Body of pancreas (tissue), 4 donors: ENCODE results near the gene KIF3A. TPM values are rescaled to one million over a fixed set of nuclear protein-coding genes. Genes with fewer than 3 reads are reported as not detected.

Experiments
- ATAC-seq: fragments of 150-250 bp; one replicate; pipeline ENCODE4 v1.9.1; 2016
- DNase-seq, 4 donors: peaks; one replicate each; pipeline ENCODE4 v3.0.0-alpha.2; 2019
- H3K27ac ChIP-seq, 4 donors: fragments of 200-600 bp; sonication (generic); 1 replicate in 3 of 4; 2 replicates in 1 of 4; pipeline versions ENCODE4 v1.5.1 to v1.6.1; 2016 to 2019; ENCODE audit warnings: mild to moderate bottlenecking in 1 of 4, mixed read lengths in 1 of 4, moderate library complexity in 1 of 4
- H3K27me3 ChIP-seq, 2 donors: fragments of 200-600 bp; sonication (generic); one replicate each; pipeline ENCODE4 v1.6.0; 2016; ENCODE audit warnings: mild to moderate bottlenecking in 1 of 2
- H3K36me3 ChIP-seq, 2 donors: fragments of 200-600 bp; sonication (generic); replicated peaks in 1 of 2; 2 replicates each; pipeline ENCODE4 v1.5.1; 2016; ENCODE audit warnings: low read depth in 2 of 2; ENCODE audit not compliant: insufficient read depth in 1 of 2
- H3K4me1 ChIP-seq: fragments of 200-600 bp; sonication (generic); one replicate; pipeline ENCODE4 v1.6.0; 2016
- H3K4me3 ChIP-seq, 2 donors: fragments of 200-600 bp; sonication (generic); 1 replicate in 1 of 2; 2 replicates in 1 of 2; pipeline ENCODE4 v1.5.1; 2016 to 2019
- H3K9me3 ChIP-seq, 3 donors: fragments of 200-600 bp; sonication (generic); 1 replicate in 2 of 3; 2 replicates in 1 of 3; pipeline ENCODE4 v1.5.1; 2016
- CTCF ChIP-seq, 7 experiments: fragments of 450-650 bp in 4 of 7; fragments of 200-600 bp in 3 of 7; sonication (generic) in 3 of 7; IDR thresholded peaks; one replicate each; pipeline ENCODE4 v1.5.1; 2016 to 2019; ENCODE audit warnings: antibody characterized with exemption in 7 of 7
- POLR2A ChIP-seq, 3 donors: fragments of 450-650 bp; IDR thresholded peaks; one replicate each; pipeline ENCODE4 v1.6.1; 2016; ENCODE audit warnings: antibody characterized with exemption in 3 of 3, mild to moderate bottlenecking in 2 of 3
- WGBS, 2 donors: methylation state at CpG; one replicate each; pipeline ENCODE4 v1.1.5; 2017; 5-methylcytosine and 5-hydroxymethylcytosine counted together
- intact Hi-C: fragments of 100-400 bp; cut with DNase I; formaldehyde crosslinking; loops from one replicate; pipeline ENCODE4 v1.15.1; 2023
- total RNA-seq, 2 donors: library from RNA; depleted of rRNA; stranded (reverse); fragments of >200 nt; gene quantifications; one replicate each; pipeline ENCODE4 v1.1.0, GENCODE V29; 2016

The KIF3A gene
- total RNA-seq: 1 to 10 TPM; 5.9 to 8.8 TPM

DNA sequence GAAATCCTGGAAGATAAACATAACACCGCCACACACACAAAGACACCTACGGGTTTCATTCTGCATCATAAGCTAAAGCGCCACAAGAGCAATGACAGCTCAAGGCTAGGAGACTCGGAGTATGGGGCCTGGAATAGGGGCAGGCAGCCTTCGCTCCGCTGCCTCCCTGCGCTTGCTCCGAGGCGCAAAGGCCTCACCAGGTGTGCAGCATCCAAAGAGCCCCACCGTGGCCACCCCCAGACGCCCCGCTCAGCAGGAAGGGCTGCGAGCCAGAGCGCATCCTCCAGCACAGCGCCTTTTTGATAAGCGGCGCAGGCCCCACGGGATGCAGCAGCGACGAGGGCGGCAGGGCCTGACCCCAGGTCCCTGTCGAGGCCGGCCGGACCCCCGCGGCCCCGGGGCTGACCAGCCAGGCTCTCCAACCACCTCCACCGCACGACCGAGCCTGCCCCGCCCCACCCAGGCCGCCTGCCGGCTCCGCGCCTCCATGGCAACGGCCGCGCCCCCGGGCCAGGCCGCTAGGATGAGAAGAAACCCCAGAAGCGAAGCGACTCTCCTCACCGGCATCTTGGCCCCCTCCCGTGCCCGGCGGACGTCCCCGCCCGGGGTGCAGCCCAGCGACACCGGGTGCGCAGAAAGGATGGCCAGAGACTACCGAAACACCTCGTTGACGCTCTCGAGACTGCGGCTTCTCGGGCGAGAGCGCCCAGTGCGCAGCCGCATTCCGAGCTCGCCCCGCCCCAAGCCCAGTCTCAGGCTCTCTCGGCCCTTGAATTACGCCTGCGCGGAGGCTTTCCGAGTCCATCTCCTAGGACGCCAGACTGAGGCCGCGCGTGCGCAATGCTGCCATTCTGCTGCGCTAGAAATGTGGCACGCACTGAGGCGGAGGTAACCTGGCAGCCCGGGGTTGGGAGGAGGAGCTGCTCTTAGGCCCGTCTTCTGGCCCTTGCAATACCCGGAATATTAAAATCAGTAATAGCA, at the start of gene KIF3A:
KIF3A (minus strand) TSS at position 694 of the 981 bp plus-strand sequence; CDS start at position 567, 127 bp downstream.
- TF ChIP-seq POLR2A (IDR thresholded peaks at IDR 0.05): peak in 2 of 3 donors; percentile 58 to 59
- peak in 4 of 7 experiments; percentile 38 to 49 (median 43) for TF ChIP-seq CTCF (IDR thresholded peaks at IDR 0.05)
- H3K4me1 ChIP-seq: peaks cover 13% of the 10 kb centered on the region
- ATAC-seq (peak; percentile 99), DNase-seq (peak; percentile 98 to 100 (median 98))
- peak within 1 kb of the TSS; percentile 78 to 99 for H3K4me3 ChIP-seq
- H3K27ac ChIP-seq: peak within 1 kb of the TSS; percentile 4 to 75 (median 54)
- intact Hi-C loops: no loop called here
- H3K36me3 ChIP-seq: no peaks in the 10 kb centered on the region
- no peaks in the 10 kb centered on the region for H3K9me3 ChIP-seq
- 1% methylated on average over 13 to 81 of the region's 81 CpGs for WGBS, 2 donors
- no peaks in the 10 kb centered on the region for H3K27me3 ChIP-seq

GRCh38 chr5:132787076-132787475, 49.7 kb upstream of the KIF3A start:
- no peak for ATAC-seq
- no peak for DNase-seq
- TF ChIP-seq CTCF (IDR thresholded peaks at IDR 0.05) (no peak), POLR2A (IDR thresholded peaks at IDR 0.05) (no peak)
- no peak overlapping the region for H3K27ac ChIP-seq
- H3K27me3 ChIP-seq: no peaks in the 10 kb centered on the region
- H3K4me3 ChIP-seq: no peak overlapping the region
- no peaks in the 10 kb centered on the region for H3K4me1 ChIP-seq
- no peaks in the 10 kb centered on the region for H3K9me3 ChIP-seq
- intact Hi-C loops: no loop called here
- 94 to 97% methylated on average over 1 of the region's 1 CpG for WGBS, 2 donors
- H3K36me3 ChIP-seq: no peaks in the 10 kb centered on the region

DNA sequence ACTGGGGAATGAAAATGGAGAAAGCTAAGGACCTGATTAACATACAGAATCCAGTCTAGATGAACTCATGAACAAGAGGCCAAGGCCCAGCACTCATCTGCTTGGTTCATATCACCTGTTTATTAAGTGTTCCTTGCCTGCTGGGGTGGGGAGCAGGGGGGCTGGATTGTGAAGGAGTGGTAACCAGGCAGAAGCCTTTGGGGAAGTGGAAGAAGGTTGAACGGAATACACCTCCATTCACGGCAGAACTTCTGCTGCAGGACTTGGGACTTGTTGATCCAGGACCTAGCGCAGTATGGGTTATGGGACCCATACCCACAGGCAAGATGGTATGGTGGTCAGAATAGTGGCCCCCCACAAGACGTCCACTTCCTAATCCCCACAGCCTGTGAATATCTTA, 48.5 kb upstream of the KIF3A start:
- WGBS, 2 donors: 88 to 90% methylated on average over 4 of the region's 4 CpGs
- no peak overlapping the region for H3K27ac ChIP-seq
- no peaks in the 10 kb centered on the region for H3K27me3 ChIP-seq
- H3K4me1 ChIP-seq: no peaks in the 10 kb centered on the region
- H3K36me3 ChIP-seq: no peaks in the 10 kb centered on the region
- no peak overlapping the region for H3K4me3 ChIP-seq
- ATAC-seq (no peak), DNase-seq (no peak)
- no peaks in the 10 kb centered on the region for H3K9me3 ChIP-seq
- TF ChIP-seq CTCF (IDR thresholded peaks at IDR 0.05): no peak
- TF ChIP-seq POLR2A (IDR thresholded peaks at IDR 0.05): no peak
- intact Hi-C loops: no loop called here

DNA sequence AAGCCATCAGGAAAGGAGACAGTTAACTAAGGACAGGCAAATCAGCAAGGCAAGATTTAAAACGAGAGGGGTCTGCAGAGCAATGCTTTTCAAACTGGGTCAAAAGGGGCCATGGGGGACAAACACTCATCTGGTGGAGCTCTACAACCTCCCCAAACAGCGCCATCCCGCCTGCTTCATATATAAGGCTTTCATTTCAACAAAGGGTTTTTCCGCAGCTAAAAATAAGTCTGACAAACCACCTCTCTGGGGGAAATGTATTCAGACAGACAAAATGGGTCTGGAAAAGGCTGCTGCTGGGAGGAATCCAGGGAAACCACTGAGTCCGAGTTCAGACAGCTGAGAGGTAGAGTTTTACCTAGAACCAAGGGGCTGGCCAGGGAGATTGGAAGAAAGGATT, 48.0 kb upstream of the KIF3A start:
- no peak overlapping the region for H3K27ac ChIP-seq
- no peaks in the 10 kb centered on the region for H3K4me1 ChIP-seq
- ATAC-seq (no peak), DNase-seq (no peak)
- no peaks in the 10 kb centered on the region for H3K9me3 ChIP-seq
- no peak overlapping the region for H3K4me3 ChIP-seq
- no peaks in the 10 kb centered on the region for H3K27me3 ChIP-seq
- H3K36me3 ChIP-seq: no peaks in the 10 kb centered on the region
- 77 to 78% methylated on average over 5 of the region's 5 CpGs for WGBS, 2 donors
- intact Hi-C loops: no loop called here
- TF ChIP-seq POLR2A (IDR thresholded peaks at IDR 0.05): no peak
- TF ChIP-seq CTCF (IDR thresholded peaks at IDR 0.05): no peak
